Activated CD4-positive, alpha-beta T cell treated with anti-CD3 and anti-CD28 coated beads, Interleukin-2, Interleukin-4, amounts not matched to agents 100 ng/mL and 50 ng/mL, durations not matched to agents 16 hours and 8 hours (primary cell): ENCODE data around the gene FOLR3.
A peak's percentile ranks its signal among the peaks of the same experiment; 100 is the strongest.
"Not testable (repeated sequence)": the region's sequence is repeated elsewhere in the genome, so short reads cannot be mapped to it uniquely, and the experiment has no call there.

Experiments used
- DNase-seq: peaks from one replicate; pipeline ENCODE4 v3.0.0-alpha.2; 2020; ENCODE audit warnings: low spot score

The FOLR3 gene

DNA sequence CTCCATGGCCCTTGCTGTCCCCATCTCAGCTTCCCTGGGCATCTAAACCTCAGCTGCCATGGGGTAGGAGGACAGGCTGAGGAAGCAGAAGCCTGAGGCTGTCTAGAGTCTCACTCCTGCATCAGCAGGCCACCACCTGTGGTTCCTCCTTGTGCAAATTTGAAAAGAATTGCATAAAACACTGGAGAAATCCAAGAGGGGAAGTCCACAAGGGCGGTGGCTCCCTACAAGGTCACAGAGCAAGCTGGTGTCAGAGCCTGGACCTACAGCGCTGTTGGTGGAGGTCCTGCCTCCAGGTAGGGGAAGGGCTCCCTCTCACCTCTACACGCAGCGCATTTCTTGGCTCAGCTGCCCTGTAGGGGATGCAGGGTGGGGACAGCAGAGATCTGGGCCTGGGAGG lies at the start of gene FOLR3:
TSS of gene FOLR3 (plus strand) at position 253 of the 400 bp plus-strand sequence. CDS start 228 bp downstream, outside the sequence.
- not testable (repeated sequence) for DNase-seq

DNA sequence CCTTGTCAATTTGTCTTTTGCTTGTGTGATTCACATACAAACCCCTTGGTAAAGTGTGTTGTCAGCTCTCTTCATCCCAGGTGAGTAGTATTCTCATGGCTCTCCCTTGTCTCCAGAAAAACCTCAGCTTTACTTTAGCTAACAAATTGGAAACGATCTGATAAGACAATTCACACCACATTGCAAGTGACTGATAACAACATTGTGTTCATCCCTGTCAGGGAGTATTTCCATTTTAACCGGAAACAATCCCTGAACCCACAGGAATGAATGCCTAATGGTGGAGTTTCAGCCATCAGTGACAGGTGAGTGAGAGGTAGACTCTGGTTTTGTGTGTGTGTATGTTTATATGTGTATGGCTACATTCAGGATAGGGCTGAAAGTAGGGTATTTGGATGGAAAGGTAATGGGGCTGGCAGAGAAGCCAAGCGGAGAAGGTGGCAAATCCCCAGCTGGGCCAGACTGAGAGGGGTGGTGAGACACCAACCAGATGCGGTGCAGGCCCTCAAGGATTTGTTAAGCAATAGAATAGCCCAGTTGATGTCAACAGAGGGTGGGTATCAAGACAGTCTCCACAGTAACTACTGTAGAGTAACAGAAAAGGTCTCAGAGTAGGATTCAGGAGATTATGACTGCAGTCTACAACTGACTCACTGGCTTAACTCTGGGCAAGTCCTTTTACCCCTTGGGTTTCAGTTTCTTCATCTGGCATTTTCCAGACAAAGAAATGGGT lies 47.3 kb upstream of the FOLR3 start:
- DNase-seq, result no peak

DNA sequence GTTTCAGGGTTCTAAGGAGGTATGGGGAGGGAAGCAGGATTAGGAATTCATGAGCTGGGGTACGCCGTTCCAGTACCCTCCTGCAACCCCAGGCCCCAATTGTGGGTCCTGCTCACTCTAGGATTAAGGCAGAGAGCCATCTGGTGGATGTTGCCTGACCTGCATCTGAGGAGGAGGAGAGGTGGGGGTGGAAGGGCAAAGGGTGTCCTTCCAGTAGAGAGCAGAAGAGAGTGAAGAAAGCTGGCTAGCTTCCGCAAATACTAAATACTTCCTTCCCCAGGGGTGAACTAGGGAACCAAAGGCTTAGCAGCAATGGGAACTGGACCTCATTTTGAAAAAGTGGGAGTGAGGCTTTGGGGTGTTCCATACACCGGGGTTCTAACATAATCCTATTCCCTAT lies 44.2 kb upstream of the FOLR3 start:
- DNase-seq, result peak; percentile 60

DNA sequence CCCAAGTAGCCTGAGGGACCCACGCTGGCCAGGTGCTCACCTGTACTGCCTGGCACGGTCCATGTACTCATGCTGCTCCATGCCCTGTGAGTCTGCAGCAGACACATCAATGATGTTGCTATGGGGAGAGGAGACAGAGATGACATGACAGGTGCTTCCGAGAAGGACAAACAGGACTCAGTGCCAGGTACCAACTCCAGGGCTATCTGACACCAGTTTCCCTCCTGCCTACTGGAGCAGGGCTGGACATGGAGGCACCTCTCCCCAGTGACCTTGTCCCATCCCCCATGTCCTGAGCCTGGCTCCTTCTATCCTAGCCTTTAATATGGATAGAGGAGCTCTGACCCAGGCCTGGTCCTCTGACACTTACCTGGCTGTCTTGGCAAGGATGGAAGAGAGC lies 36.8 kb upstream of the FOLR3 start:
- no peak for DNase-seq

DNA sequence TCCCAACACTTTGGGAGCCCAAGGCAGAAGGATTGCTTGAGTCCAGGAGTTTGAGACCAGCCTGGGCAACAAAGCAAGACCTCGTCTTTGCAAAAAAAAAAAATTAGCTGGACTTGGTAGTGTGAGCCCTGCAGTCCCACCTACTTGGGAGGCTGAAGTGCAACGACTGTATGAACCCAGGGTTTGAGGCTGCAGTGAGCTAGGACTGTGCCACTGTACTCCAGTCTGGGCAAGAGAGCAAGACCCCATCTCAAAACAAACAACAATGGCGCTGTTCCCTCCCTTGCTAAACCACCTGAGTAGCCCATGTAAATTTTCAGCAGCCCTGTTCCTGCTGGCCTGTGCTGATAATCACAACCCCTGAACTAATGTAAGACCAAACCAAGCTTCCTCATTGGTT lies 35.5 kb upstream of the FOLR3 start:
- DNase-seq, result no peak

DNA sequence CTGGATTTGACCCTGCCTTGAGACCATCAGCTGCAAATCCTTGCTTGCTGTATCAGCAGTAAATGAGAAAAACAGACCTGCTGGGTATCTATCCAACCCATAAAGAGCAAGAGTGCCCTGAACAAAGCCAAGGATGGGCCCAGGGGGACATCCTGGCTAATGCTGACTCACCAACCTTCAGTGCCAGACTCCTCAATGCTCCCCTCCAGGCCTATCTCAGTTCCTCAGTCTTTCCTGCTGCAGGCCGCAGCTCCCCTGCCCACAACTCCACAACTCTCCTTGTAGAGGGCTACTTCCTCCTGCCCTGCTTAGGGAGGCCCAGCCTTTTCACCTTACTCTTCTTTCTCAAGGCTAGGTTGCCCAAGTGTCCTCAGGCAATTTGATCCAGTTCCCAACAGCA lies 35.1 kb upstream of the FOLR3 start:
- no peak for DNase-seq

DNA sequence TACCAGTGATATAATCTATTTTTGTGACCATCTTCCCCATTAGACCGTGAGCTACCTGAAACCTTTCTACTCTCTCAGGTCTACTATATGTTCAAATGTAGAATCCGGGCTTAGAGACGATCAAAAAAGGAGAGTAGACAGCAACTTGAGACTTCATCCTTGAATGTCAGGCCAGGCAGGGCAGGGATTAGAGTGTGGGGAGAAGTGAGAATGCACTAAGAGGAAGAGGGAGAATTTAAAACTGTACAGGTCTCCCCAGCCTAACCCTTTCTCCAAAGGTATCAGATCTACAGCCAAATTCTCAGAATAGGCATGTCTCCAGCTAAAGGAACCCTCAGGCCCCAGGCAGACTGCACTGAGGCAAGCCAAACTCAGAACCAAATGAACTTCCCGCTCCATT lies 33.4 kb upstream of the FOLR3 start:
- no peak for DNase-seq

DNA sequence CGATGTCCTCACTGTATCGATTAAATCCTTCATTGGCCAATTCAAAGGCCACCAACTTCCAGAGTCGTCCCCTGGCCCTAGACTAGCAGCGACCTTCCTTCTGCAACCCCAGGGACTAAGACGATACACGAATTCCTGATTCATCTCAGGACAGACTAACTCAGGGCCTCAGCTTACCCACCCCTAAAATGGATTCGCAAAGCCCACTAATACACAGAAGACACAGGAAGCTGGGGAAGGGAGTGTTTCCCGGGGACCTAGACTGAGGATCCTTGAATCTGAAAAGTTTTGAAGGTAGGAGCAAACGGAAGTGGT lies 32.9 kb upstream of the FOLR3 start:
- DNase-seq, result no peak

DNA sequence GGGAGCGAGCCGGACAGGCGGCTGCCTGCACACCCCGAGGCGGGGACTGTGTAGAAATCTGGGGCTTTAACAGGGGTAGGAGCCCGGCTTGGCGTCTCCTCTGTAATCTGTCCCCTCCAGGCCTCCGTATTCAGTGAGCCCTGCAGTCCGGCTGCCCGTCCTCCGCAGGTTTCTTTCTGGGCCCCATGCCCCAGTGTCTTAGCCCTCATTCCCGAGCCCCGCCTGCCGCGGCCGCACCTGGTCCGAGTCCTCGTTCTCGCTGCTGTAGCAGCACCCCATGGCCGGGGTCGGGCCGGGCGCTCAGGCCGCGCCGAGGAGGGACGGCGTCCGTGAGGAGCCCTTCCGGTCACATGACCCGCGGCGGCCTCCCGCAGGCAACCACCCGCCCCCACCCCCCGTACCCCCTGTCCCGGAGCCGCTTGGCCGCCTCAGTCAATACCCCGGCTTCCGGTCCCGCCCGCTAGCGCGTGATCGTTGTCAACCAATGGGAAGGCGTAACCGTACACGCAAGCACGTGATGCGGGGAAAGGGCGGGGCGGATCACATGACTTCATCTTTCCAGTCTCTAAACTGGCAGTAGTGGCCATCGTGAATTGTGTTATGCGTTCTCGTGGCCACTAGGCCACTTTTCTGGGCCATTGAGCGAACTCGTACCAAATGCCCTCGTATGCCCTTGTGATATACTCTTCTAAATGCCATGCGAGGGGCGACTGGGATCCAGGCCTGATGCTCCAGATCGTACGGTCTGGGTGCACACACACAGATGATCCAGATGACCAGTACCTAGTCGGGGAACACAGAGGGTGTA lies 32.4 kb upstream of the FOLR3 start, which contains the start of gene LAMTOR1:
TSS of gene LAMTOR1 (minus strand) at position 352 of the 808 bp plus-strand sequence. CDS start at position 279, 73 bp downstream.
- peak; percentile 99 for DNase-seq

DNA sequence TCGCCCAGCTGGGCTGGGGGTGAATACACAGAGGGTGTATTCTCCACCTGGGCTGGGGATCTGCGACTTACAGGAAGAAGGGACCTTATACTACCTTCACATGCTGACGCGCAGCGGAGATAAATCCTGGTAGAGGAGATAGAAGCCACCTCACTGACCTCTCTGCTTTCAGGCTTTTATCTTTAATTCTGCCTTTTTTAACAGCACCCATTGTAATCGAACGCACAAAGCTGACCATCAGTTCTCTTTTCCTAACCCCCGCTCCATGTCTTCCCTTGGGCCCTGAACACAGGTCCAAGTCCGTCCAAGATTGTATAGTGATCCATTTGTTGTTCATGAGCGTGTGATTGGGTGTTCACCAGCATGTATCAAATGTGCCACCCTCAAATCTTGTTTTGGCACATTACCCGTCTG lies 31.8 kb upstream of the FOLR3 start:
- no peak for DNase-seq

DNA sequence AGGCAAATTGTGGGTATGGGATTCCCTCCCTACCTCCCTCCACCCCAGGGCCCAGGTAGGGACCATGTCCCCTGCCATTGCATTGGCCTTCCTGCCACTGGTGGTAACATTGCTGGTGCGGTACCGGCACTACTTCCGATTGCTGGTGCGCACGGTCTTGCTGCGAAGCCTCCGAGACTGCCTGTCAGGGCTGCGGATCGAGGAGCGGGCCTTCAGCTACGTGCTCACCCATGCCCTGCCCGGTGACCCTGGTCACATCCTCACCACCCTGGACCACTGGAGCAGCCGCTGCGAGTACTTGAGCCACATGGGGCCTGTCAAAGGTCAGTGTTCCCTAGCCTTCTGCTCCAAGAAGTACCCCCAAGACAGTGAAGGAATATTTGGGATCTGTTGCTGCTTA lies 29.6 kb upstream of the FOLR3 start, which contains the start of gene TOMT:
TSS of gene TOMT (plus strand) at position 37 of the 400 bp plus-strand sequence. CDS start at position 65, 28 bp downstream.
- no peak for DNase-seq

DNA sequence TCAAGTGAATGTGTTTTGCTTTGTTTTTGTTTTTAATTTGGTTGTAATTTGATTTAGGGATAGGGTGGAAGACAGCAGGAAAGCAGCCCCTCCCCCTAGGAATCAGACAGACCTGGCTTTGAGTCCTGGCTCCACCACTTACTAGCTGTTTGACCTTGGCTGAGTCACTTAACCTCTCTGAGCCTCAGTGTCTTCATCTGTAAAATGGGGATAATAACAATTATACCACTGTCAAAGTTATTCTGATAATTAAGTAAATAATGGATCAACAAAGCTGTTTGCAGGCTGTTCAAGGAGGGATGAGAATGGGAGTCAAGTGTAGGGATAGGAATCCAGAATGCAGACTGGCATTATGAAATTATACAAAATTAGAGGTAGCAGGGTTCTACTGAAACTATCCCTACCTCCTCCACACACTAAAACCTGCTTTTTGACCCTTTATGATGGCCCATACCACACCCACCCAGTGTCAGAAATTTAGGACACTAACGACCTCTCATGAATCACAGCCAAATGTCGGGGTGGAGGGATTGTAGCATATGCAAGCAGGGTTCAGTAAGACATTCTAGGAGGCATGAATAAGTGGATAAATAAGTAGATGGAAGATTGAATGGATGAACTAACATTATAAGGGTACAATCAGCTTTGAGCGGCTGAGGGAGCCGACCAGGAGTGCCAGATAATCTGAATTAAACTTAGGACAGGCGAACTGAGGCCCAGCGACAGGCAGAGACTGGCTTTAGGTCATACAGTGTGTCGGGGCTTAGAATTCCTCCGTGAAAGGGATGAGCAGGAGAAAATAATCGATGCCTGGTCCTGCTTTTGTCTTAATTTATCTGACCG lies 24.0 kb upstream of the FOLR3 start:
- no peak for DNase-seq

DNA sequence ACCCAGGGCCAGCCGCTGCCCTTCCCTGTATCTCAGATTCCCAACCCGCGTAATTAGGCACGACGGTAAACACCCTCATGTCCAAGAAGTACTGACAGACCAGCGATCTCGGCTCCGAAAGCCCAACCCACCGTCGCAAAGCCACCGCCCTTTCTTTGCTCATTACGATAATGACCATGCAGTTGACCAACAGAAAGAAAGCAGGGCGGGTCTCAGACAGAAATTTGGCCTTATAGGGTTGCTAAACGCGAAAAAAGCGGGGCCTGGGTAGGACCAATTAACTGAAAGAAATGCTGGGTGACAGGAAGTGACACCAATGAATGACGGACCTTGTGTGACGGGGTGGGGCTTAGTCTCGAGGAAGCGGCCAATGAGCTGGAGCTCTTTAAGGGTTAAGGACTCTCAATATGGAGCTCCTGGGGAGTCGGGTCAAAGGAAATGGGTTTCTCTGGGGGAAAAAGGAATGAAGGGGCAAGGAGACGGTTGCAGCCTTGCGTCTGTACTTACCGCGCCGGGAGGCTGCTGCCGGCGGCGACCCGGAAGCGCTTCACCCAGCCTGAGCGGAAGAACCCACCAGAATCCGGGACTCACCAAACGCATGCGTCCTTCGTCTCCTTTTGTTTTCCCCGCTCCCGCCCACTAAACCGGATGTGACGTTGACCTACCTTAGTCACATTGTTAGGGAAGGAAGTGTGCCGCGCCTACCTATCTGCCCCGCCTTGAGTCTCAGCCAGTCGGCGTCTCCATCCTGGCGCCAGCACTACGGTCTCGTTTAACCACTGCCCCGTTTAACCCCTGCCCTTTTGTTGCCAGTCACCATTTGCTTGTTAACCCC lies 23.2 kb upstream of the FOLR3 start, which contains the start of gene ANAPC15:
TSS of gene ANAPC15 (minus strand) at position 553 of the 835 bp plus-strand sequence. CDS start 1,419 bp downstream, outside the sequence.
- peak; percentile 99 for DNase-seq

DNA sequence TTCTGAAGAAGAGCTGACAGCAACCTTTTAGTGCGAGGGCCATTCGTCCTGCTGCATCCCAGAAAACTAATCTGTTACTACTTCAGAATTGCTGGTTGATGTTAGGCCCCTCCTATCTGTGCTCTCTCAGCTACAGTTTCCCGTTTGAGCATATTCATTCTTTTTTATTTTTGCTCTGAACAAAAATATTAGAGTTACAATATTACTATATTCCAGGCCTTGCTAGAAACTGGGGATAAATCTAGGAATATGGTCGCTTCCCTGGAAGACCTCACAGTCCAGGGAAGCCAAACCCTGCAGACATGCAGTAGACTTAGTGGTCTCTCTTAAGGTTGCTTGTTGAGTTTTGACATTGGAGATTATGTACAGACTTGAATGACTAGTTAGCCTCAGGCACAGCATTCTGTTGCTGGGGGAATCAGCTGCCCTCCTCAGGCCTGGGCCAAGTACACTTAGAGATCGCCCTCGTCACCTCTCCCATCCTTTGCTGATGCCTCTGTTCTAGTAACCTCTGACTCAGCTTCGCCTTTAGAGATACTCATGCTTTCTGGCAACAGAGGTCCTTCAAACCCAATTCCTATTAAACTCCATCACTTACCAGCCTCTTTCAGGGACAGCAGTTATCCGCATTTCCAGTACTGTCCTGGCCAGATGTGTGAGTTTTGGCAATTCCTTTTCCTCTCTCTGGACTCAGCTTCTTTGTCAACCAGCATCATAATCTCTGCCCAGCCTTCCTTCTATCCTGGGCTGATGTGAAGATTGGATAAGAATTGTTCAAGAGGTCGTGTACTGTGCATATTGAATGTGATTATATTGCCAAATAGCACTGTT lies 22.3 kb upstream of the FOLR3 start:
- no peak for DNase-seq

DNA sequence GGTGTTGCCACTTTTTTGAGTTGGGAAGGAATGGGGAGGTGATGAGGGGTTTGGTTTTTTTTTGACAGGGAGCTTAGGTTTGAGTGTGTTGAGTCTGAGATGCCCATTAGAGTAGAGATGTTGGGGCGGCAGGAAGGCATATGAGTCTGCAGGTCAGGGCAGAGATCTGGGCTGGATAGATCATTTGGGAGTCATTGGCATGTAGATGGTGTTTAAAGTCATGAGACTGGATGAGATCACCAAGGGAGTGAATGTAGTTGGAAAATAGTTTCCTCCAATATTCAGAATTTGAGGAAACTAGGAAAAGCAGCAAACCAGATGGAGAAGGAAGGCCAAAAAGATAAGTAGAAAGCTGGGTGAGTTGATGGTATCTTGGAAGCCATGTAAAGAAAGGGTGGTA lies 21.0 kb upstream of the FOLR3 start:
- DNase-seq, result no peak

DNA sequence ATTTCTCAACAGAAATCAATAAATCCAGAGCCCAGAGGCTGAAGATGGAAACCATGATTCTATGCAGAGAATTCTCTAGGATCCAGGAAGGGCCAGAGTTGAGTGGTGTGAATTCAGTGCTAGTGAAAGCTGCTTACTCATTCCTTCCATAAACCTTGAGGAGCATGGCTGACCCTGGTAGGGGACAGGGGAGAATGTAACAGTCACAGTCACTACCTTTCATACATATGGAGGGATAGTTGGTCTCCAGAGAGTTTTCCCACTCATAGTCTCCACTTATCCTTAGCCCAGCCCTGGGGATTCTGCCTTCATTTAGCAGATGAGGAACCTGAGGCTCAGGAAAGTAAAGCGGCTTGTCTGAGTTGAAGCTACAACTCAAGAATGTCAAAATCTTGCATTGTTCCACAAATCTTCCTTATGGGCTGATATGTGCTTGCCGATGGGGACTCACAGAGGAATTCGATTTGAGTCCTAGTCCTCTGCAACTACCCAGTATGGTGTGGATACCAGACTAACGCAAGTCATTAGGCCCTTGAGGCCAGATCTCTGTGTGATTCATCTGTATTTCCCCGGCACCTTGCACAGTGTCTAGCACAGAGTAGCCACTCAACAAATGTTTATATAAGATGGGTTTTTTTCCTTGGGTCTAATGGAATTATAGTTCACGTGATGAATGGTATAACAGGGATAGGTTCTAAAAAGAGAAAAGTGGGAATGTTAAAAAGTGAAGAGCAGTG lies 19.3 kb upstream of the FOLR3 start:
- no peak for DNase-seq

DNA sequence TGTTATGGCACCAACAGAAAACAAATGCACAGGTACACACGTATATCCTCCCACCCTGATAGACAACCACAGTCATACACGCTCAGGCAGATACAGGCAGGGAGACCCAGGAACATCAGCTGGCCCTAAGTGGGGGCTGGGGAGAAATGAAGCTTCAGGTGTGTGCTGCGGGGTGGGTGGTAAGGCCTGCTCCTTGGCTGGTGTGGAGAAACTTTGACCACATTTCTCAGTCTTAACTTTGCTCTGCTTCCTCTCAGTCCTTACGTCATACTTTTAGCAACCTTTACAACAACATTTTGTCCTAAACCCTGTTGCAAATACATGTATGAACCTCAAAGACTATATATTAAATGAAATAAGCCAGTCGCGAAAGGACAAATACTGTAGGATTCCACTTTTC lies 16.3 kb upstream of the FOLR3 start:
- DNase-seq, result no peak

DNA sequence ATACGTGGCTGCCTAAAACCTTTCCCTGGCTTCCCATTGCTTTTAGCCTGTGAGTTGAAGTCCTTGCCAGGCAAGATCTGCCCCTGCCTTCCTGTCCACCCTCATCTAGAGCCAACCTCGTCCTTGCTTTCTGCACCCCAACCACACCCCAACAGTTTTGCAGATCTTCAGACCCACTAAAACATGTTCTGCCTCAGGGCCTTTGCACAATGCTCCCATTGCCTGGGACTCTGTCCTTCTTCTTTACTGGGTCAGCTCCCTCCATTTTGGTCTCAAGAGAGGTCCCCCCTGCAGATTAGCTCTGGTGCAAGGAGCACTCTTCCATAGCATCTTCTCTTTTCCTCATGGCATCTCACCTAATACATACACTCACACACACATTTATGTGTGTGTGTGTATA lies 14.6 kb upstream of the FOLR3 start:
- DNase-seq, result no peak

DNA sequence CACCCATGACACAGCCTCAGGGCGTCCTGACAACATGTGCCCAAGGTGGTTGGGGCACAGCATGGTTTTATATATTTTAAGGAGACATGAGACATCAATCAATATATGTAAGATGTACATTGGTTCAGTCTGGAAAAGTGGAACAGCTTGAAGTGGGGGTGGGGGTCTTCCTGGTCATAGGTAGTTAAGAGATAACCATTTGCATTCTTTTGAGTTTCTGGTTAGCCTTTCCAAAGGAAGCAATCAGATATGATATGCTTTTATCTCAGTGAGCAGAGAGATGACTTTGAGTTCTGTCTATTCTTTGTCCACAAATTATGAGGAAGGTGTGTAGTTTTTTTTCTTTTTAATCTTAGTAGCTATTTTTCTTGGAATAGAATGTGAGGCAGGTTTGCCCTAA lies 12.9 kb upstream of the FOLR3 start:
- DNase-seq, result no peak
